K562 (cell line): ENCODE results near the gene RGL2. TPM values are rescaled to one million over a fixed set of nuclear protein-coding genes. Genes with fewer than 3 reads are reported as not detected.

ENCODE experiments used
- polyA plus RNA-seq, 8 experiments: library from polyadenylated mRNA; depleted of rRNA in 4 of 8; stranded (reverse) in 5 of 8; unstranded in 3 of 8; fragments of >200 nt; fragmentation: Nextera tagmentation in 2 of 8; fragmentation: Illumina TruSeq in 1 of 8; extraction: Ambion mirVana in 2 of 8; extraction: Trizol in 1 of 8; gene quantifications; 2 replicates each; pipeline versions ENCODE4 v1.2.1 to v1.2.3, GENCODE V29; 2011 to 2014; ENCODE audit warnings: inconsistent platforms in 1 of 8, missing spikeins in 1 of 8
- total RNA-seq, 7 experiments: library from RNA; depleted of rRNA in 6 of 7; stranded (reverse); fragments of >200 nt in 6 of 7; fragmentation: Illumina TruSeq in 2 of 7; extraction: Trizol in 2 of 7; gene quantifications; 2 replicates each; pipeline versions ENCODE4 v1.2.1 to v1.2.3, GENCODE V29; 2011 to 2021; ENCODE audit warnings: low replicate concordance in 1 of 7
- TF ChIP-seq, protein P1 (sequence below), 3 experiments: IDR thresholded peaks in 2 of 3; conservative IDR thresholded peaks in 1 of 3; 2 replicates each; pipeline ENCODE4 v1.5.1; 2011 to 2012; ENCODE audit warnings: low read length in 3 of 3, mild to moderate bottlenecking in 3 of 3, control low read depth in 2 of 3, improper control_type of control experiment in 1 of 3, inconsistent platforms in 1 of 3, low read depth in 1 of 3, mixed read lengths in 1 of 3, moderate library complexity in 1 of 3; ENCODE audit not compliant: insufficient read depth in 2 of 3
- TF ChIP-seq, protein P2 (sequence below): fragments of 250-450 bp; sonication (Bioruptor Pico); IDR thresholded peaks from 2 replicates; pipeline ENCODE4 v1.5.0; 2021
- TF ChIP-seq, protein P3 (sequence below), 2 experiments: IDR thresholded peaks in 1 of 2; conservative IDR thresholded peaks in 1 of 2; 2 replicates each; pipeline ENCODE4 v1.6.1; 2016; ENCODE audit warnings: low read depth in 2 of 2, mild to moderate bottlenecking in 1 of 2, missing compliant biosample characterization in 1 of 2, missing genetic modification characterization in 1 of 2, moderate library complexity in 1 of 2
- TF ChIP-seq, protein P4 (sequence below), 2 experiments: fragments of 150-350 bp in 1 of 2; IDR thresholded peaks; 2 replicates each; pipeline ENCODE4 v1.6.1; 2012 to 2016; ENCODE audit warnings: low read depth in 2 of 2, low read length in 2 of 2, mild to moderate bottlenecking in 1 of 2, moderate library complexity in 1 of 2
- TF ChIP-seq, protein P5 (sequence below): fragments of 250-450 bp; sonication (Bioruptor Pico); IDR thresholded peaks from 2 replicates; pipeline ENCODE4 v1.5.0; 2022; ENCODE audit warnings: mild to moderate bottlenecking
- TF ChIP-seq, protein P6 (sequence below): fragments of 450-650 bp; conservative IDR thresholded peaks from 2 replicates; pipeline ENCODE4 v1.6.1; 2016; ENCODE audit warnings: missing genetic modification characterization, low read depth, mild to moderate bottlenecking, missing compliant biosample characterization, moderate library complexity
- TF ChIP-seq, protein P7 (sequence below): fragments of 250-450 bp; sonication (Bioruptor Pico); IDR thresholded peaks from 2 replicates; pipeline ENCODE4 v1.5.0; 2021; ENCODE audit warnings: mild to moderate bottlenecking, moderate library complexity

Gene RGL2
- total and polyA plus RNA-seq, 9 of the 15 experiments (the other 6 are each of a cell fraction or from before 2014, with no cell fraction given): 1.8 to 57.1 (median 19.5) TPM

DNA sequence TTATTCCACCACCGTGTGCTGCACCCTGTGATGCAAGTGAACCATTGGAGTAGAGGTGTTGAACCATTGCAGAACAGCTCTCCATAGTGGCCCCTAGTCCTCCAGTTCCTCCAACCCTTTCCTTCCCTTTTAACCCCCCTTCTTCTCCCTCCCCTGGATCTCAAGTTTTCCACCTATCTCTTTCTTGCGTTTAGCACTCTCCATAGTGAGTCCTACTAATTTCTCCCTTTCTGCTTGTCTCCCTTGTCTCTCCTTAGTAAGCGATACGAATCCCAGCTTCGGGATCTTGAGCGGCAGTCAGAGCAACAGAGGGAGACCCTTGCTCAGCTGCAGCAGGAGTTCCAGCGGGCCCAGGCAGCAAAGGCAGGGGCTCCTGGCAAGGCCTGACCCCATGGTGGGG lies 8.3 kb downstream of the RGL2 start (continued):
- TF ChIP-seq, protein P1, sequence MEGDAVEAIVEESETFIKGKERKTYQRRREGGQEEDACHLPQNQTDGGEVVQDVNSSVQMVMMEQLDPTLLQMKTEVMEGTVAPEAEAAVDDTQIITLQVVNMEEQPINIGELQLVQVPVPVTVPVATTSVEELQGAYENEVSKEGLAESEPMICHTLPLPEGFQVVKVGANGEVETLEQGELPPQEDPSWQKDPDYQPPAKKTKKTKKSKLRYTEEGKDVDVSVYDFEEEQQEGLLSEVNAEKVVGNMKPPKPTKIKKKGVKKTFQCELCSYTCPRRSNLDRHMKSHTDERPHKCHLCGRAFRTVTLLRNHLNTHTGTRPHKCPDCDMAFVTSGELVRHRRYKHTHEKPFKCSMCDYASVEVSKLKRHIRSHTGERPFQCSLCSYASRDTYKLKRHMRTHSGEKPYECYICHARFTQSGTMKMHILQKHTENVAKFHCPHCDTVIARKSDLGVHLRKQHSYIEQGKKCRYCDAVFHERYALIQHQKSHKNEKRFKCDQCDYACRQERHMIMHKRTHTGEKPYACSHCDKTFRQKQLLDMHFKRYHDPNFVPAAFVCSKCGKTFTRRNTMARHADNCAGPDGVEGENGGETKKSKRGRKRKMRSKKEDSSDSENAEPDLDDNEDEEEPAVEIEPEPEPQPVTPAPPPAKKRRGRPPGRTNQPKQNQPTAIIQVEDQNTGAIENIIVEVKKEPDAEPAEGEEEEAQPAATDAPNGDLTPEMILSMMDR (IDR thresholded peaks at IDR 0.05 in 2 of 3, conservative IDR thresholded peaks at IDR 0.05 in 1 of 3; ENCODE audit: insufficient read depth in 2 of 3, low read depth in 1 of 3, low read length in 3 of 3): no peak
- TF ChIP-seq, protein P2, sequence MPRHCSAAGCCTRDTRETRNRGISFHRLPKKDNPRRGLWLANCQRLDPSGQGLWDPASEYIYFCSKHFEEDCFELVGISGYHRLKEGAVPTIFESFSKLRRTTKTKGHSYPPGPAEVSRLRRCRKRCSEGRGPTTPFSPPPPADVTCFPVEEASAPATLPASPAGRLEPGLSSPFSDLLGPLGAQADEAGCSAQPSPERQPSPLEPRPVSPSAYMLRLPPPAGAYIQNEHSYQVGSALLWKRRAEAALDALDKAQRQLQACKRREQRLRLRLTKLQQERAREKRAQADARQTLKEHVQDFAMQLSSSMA: no peak
- TF ChIP-seq, protein P3, sequence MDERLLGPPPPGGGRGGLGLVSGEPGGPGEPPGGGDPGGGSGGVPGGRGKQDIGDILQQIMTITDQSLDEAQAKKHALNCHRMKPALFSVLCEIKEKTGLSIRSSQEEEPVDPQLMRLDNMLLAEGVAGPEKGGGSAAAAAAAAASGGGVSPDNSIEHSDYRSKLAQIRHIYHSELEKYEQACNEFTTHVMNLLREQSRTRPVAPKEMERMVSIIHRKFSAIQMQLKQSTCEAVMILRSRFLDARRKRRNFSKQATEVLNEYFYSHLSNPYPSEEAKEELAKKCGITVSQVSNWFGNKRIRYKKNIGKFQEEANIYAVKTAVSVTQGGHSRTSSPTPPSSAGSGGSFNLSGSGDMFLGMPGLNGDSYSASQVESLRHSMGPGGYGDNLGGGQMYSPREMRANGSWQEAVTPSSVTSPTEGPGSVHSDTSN (CRISPR knock-in tag; IDR thresholded peaks at IDR 0.05; ENCODE audit: low read depth): no peak
- TF ChIP-seq, protein P3 (tag; conservative IDR thresholded peaks at IDR 0.05; ENCODE audit: low read depth): no peak
- TF ChIP-seq, protein P4, sequence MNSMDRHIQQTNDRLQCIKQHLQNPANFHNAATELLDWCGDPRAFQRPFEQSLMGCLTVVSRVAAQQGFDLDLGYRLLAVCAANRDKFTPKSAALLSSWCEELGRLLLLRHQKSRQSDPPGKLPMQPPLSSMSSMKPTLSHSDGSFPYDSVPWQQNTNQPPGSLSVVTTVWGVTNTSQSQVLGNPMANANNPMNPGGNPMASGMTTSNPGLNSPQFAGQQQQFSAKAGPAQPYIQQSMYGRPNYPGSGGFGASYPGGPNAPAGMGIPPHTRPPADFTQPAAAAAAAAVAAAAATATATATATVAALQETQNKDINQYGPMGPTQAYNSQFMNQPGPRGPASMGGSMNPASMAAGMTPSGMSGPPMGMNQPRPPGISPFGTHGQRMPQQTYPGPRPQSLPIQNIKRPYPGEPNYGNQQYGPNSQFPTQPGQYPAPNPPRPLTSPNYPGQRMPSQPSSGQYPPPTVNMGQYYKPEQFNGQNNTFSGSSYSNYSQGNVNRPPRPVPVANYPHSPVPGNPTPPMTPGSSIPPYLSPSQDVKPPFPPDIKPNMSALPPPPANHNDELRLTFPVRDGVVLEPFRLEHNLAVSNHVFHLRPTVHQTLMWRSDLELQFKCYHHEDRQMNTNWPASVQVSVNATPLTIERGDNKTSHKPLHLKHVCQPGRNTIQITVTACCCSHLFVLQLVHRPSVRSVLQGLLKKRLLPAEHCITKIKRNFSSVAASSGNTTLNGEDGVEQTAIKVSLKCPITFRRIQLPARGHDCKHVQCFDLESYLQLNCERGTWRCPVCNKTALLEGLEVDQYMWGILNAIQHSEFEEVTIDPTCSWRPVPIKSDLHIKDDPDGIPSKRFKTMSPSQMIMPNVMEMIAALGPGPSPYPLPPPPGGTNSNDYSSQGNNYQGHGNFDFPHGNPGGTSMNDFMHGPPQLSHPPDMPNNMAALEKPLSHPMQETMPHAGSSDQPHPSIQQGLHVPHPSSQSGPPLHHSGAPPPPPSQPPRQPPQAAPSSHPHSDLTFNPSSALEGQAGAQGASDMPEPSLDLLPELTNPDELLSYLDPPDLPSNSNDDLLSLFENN (IDR thresholded peaks at IDR 0.05; ENCODE audit: low read depth in 2 of 2, low read length in 2 of 2): no peak
- TF ChIP-seq, protein P5, sequence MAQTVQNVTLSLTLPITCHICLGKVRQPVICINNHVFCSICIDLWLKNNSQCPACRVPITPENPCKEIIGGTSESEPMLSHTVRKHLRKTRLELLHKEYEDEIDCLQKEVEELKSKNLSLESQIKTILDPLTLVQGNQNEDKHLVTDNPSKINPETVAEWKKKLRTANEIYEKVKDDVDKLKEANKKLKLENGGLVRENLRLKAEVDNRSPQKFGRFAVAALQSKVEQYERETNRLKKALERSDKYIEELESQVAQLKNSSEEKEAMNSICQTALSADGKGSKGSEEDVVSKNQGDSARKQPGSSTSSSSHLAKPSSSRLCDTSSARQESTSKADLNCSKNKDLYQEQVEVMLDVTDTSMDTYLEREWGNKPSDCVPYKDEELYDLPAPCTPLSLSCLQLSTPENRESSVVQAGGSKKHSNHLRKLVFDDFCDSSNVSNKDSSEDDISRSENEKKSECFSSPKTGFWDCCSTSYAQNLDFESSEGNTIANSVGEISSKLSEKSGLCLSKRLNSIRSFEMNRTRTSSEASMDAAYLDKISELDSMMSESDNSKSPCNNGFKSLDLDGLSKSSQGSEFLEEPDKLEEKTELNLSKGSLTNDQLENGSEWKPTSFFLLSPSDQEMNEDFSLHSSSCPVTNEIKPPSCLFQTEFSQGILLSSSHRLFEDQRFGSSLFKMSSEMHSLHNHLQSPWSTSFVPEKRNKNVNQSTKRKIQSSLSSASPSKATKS: 0 out of 2 replicates have a peak, but pooled peaks have one; percentile 40
- TF ChIP-seq, protein P6, sequence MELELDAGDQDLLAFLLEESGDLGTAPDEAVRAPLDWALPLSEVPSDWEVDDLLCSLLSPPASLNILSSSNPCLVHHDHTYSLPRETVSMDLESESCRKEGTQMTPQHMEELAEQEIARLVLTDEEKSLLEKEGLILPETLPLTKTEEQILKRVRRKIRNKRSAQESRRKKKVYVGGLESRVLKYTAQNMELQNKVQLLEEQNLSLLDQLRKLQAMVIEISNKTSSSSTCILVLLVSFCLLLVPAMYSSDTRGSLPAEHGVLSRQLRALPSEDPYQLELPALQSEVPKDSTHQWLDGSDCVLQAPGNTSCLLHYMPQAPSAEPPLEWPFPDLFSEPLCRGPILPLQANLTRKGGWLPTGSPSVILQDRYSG (tag): no peak
- TF ChIP-seq, protein P7, sequence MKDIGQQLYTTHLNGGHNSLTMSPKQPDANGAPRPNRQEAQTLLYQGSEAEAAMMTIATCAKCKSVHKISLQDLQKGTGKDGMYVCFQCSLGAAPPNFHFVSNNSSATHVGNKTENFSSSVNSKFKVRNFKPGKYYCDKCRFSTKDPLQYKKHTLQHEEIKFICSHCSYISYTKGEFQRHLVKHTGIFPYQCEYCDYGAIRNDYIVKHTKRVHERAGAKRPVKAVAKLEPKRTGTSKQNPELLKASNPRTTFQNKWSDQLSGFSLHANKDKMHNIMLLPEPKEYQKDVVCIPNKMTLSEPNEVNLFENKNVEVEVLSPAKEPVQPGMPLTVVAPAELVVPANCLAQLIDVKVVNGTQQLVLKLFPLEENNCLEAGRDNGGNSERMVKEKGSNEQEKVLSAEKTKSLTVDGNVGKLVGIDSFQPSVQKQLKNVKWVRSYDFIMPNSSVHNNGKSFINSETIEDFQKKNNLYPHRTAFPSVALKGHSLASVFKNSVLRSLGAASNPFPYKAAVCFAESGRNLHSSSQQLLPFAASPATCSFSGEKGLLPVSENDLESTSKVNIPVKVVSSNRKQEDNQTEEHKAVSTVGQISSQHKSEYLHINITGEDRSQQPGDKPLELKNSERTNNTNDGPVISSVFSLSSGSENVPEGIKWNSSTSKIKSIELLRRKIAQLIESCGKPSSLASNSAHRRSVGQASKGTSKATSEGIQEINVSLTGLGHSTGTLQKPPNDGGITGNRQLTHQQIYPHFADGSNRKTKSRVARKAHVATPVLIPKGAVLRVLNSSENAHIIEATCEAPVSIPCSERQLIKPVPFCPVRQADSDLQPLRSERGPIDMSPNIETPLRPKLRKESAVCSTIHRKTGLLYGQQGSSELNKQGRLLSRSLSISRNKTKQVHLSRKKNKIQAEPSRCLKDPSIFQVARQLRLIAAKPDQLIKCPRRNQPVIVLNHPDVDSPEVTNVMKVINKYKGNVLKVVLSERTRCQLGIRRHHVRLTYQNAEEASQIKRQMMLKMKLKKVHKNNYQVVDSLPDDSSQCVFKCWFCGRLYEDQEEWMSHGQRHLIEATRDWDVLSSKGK (CRISPR knock-in tag): no peak
